Body of pancreas (tissue), 4 donors: Measurements from ENCODE around the gene IFFO2.

Source experiments
- POLR2A ChIP-seq, 3 donors: fragments of 450-650 bp; IDR thresholded peaks; one replicate each; pipeline ENCODE4 v1.6.1; 2016; ENCODE audit warnings: antibody characterized with exemption in 3 of 3, mild to moderate bottlenecking in 2 of 3
- TF ChIP-seq, protein P1 (sequence below), 7 experiments: fragments of 450-650 bp in 4 of 7; fragments of 200-600 bp in 3 of 7; sonication (generic) in 3 of 7; IDR thresholded peaks; one replicate each; pipeline ENCODE4 v1.5.1; 2016 to 2019; ENCODE audit warnings: antibody characterized with exemption in 7 of 7

DNA sequence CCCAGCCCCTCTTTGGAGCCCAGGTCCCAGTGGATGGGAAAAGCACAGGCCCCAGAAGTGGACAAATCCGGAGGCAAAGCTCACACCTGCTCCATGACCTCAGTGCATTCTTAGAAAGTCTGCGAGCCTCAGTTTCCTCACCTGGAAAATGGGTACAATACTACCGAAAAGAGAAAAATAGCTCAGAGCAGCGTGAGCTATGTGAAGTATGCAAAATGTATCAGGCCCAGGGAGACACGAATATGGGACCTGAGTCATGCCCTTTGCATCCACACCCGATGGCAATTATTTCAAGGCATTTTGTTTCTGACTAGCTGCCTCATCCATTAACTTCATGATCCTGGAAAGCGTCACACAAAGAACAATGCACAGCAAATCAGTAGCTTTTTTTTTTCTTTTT is 63.4 kb downstream of the IFFO2 start:
- no peak for TF ChIP-seq POLR2A (IDR thresholded peaks at IDR 0.05)
- TF ChIP-seq, protein P1, sequence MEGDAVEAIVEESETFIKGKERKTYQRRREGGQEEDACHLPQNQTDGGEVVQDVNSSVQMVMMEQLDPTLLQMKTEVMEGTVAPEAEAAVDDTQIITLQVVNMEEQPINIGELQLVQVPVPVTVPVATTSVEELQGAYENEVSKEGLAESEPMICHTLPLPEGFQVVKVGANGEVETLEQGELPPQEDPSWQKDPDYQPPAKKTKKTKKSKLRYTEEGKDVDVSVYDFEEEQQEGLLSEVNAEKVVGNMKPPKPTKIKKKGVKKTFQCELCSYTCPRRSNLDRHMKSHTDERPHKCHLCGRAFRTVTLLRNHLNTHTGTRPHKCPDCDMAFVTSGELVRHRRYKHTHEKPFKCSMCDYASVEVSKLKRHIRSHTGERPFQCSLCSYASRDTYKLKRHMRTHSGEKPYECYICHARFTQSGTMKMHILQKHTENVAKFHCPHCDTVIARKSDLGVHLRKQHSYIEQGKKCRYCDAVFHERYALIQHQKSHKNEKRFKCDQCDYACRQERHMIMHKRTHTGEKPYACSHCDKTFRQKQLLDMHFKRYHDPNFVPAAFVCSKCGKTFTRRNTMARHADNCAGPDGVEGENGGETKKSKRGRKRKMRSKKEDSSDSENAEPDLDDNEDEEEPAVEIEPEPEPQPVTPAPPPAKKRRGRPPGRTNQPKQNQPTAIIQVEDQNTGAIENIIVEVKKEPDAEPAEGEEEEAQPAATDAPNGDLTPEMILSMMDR (IDR thresholded peaks at IDR 0.05) = no peak
